Naive thymus-derived CD4-positive, alpha-beta T cell (primary cell): ENCODE data around the gene HECTD2. TPM values are rescaled to one million over a fixed set of nuclear protein-coding genes. Genes with fewer than 3 reads are reported as not detected.

ENCODE experiments used
- ATAC-seq: fragments of 150-1000 bp; cut with Tn5 transposase; 2 replicates; pipeline ENCODE4 v1.10.0; 2021; ENCODE audit warnings: mild to moderate bottlenecking, moderate library complexity
- CTCF ChIA-PET: fragments of 350-600 bp; sonication (Branson Sonifier 250); formaldehyde crosslinking; loops from one replicate; lab custom pipeline; 2021; ENCODE audit warnings: antibody characterized with exemption; lab: Charles Lee
- POLR2A ChIA-PET: fragments of 350-600 bp; sonication (Branson Sonifier 250); formaldehyde crosslinking; loops from one replicate; lab custom pipeline; 2021; ENCODE audit warnings: antibody characterized with exemption, inconsistent platforms; lab: Charles Lee
- DNase-seq, 9 donors: peaks; one replicate each; pipeline versions ENCODE4 v3.0.0 to v3.0.0-alpha.2; 2020 to 2022; ENCODE audit warnings: mixed read lengths in 1 of 9
- H3K27ac ChIP-seq: one replicate; pipeline ENCODE4 v1.7.0; 2013; ENCODE audit warnings: mild to moderate bottlenecking, low read depth, low read length, moderate library complexity
- H3K27me3 ChIP-seq, 2 donors: one replicate each; pipeline ENCODE4 v1.7.0; 2013; ENCODE audit warnings: low read length in 2 of 2, mild to moderate bottlenecking in 2 of 2, moderate library complexity in 2 of 2; ENCODE audit not compliant: control insufficient read depth in 2 of 2, insufficient read depth in 2 of 2
- H3K36me3 ChIP-seq, 3 experiments: 1 replicate in 2 of 3; 2 replicates in 1 of 3; pipeline ENCODE4 v1.7.0; 2013; ENCODE audit warnings: low read length in 3 of 3, mild to moderate bottlenecking in 3 of 3, moderate library complexity in 1 of 3; ENCODE audit not compliant: insufficient read depth in 3 of 3, control insufficient read depth in 2 of 3
- H3K4me1 ChIP-seq, 2 donors: one replicate each; pipeline ENCODE4 v1.7.0; 2013; ENCODE audit warnings: low read length in 2 of 2, mild to moderate bottlenecking in 2 of 2, moderate library complexity in 1 of 2; ENCODE audit not compliant: control insufficient read depth in 2 of 2, insufficient read depth in 2 of 2
- H3K4me3 ChIP-seq: 2 replicates; pipeline ENCODE4 v1.7.0; 2013; ENCODE audit warnings: mild to moderate bottlenecking, low read length
- H3K9me3 ChIP-seq, 3 experiments: 1 replicate in 2 of 3; 2 replicates in 1 of 3; pipeline ENCODE4 v1.7.0; 2013; ENCODE audit warnings: low read length in 3 of 3; ENCODE audit not compliant: control insufficient read depth in 2 of 3
- H3K27ac Mint-ChIP-seq, 9 donors: one replicate each; pipeline ENCODE4 v1.8.0; 2020 to 2022; ENCODE audit warnings: mixed read lengths in 9 of 9, mild to moderate bottlenecking in 8 of 9, moderate library complexity in 5 of 9, inconsistent platforms in 2 of 9
- H3K27me3 Mint-ChIP-seq, 5 donors: one replicate each; pipeline ENCODE4 v1.8.0; 2021 to 2022; ENCODE audit warnings: mixed read lengths in 5 of 5, mild to moderate bottlenecking in 1 of 5
- H3K36me3 Mint-ChIP-seq, 5 donors: one replicate each; pipeline ENCODE4 v1.8.0; 2020 to 2022; ENCODE audit warnings: mixed read lengths in 5 of 5, mild to moderate bottlenecking in 3 of 5, inconsistent platforms in 1 of 5
- H3K4me1 Mint-ChIP-seq, 7 donors: one replicate each; pipeline ENCODE4 v1.8.0; 2020 to 2022; ENCODE audit warnings: mixed read lengths in 7 of 7, mild to moderate bottlenecking in 3 of 7, inconsistent platforms in 1 of 7
- H3K4me3 Mint-ChIP-seq, 10 donors: one replicate each; pipeline ENCODE4 v1.8.0; 2020 to 2022; ENCODE audit warnings: mild to moderate bottlenecking in 10 of 10, mixed read lengths in 10 of 10, moderate library complexity in 6 of 10, inconsistent platforms in 2 of 10
- H3K9me3 Mint-ChIP-seq, 11 donors: one replicate each; pipeline ENCODE4 v1.8.0; 2020 to 2022; ENCODE audit warnings: mixed read lengths in 11 of 11, mild to moderate bottlenecking in 4 of 11, inconsistent platforms in 1 of 11, moderate library complexity in 1 of 11
- intact Hi-C, 2 donors: fragments of 100-400 bp; cut with micrococcal nuclease; formaldehyde crosslinking; loops; one replicate each; pipeline ENCODE4 v1.15.1; 2023
- polyA plus RNA-seq, 2 donors: library from polyadenylated mRNA; unstranded; fragments of 300-500 nt; fragmentation: Illumina TruSeq; gene quantifications; one replicate each; pipeline ENCODE4 v1.2.3, GENCODE V29; 2021
- total RNA-seq, 6 experiments: library from RNA in 5 of 6; stranded (reverse) in 5 of 6; gene quantifications; 1 replicate in 5 of 6; 2 replicates in 1 of 6; pipeline ENCODE4 v1.2.3 and lab custom pipeline; 2021 to 2026

HECTD2 gene
- total and polyA plus RNA-seq, 7 experiments from 2014 or later = 0.62 to 4.6 (median 1.5) TPM

GRCh38 chr10:91536111-91536510 is 126.0 kb downstream of the HECTD2 start:
- Mint-ChIP-seq H3K27ac (no peak overlapping the region), H3K9me3 (peaks cover 0 to 12% (median 2%) of the 10 kb centered on the region in 11 donors), H3K27me3 (peaks cover 0 to 13% (median 8%) of the 10 kb centered on the region in 5 donors), H3K4me3 (no peak overlapping the region), H3K4me1 (no peaks in the 10 kb centered on the region), H3K36me3 (peaks cover 0 to 3% (median 0%) of the 10 kb centered on the region in 5 donors)
- Histone ChIP-seq H3K9me3 (no peaks in the 10 kb centered on the region), H3K27me3 (no peaks in the 10 kb centered on the region), H3K36me3 (no peaks in the 10 kb centered on the region), H3K4me1 (no peaks in the 10 kb centered on the region), H3K27ac (no peak overlapping the region), H3K4me3 (no peak overlapping the region)
- ChIA-PET CTCF (no interaction called here), POLR2A (no interaction called here)
- intact Hi-C loops = no loop called here
- ATAC-seq = no peak
- no peak for DNase-seq

- Histone ChIP-seq H3K4me3 (no peak overlapping the region), H3K9me3 (no peaks in the 10 kb centered on the region), H3K27me3 (no peaks in the 10 kb centered on the region), H3K27ac (no peak overlapping the region), H3K36me3 (no peaks in the 10 kb centered on the region), H3K4me1 (no peaks in the 10 kb centered on the region)
- H3K9me3 Mint-ChIP-seq = peaks cover 0 to 12% (median 2%) of the 10 kb centered on the region in 11 donors
- H3K36me3 Mint-ChIP-seq = peaks cover 0 to 3% (median 0%) of the 10 kb centered on the region in 5 donors
- DNase-seq (no peak), ATAC-seq (no peak)
- H3K4me1 Mint-ChIP-seq = no peaks in the 10 kb centered on the region
- no peak overlapping the region for H3K4me3 Mint-ChIP-seq
- no peak overlapping the region for H3K27ac Mint-ChIP-seq
- ChIA-PET POLR2A (no interaction called here), CTCF (no interaction called here)
- H3K27me3 Mint-ChIP-seq = peaks cover 0 to 12% (median 6%) of the 10 kb centered on the region in 5 donors
- intact Hi-C loops = no loop called here
Observed at GRCh38 chr10:91536733-91537132, 126.6 kb downstream of the HECTD2 start.

DNA sequence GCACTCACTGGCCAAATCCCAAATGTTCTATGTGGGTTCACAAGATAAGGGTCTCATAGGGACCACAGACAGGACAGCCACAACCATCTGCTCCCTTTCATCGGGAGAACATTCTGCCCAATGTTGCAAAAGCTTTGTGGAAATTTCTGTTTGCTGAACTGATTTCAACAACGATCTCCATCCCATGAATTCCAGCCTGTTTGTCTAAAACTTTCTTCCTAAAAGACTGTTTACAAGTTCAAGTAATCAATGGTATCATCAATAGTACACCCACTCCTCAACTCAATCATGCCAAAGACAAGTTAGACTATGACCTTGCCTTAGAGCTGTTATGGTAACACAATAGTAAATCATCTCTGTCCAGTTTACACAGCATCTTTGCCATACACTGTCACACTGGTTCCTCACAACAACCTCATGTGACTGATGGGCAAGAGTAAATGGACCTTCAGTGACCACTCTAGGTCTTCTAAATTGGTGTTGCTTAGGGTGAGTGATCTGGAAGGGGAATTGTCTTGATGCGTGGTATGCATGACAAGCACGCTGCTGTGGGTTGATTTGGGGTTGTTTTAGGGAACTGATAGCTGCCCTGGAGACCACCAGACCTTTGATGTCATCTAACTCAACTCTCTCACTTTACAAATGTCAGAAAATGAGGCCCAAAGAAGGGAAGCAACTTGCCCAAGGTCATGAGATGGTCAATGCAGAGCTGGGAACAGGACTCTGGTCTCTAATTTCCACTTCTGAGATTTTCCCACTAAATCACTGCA is 127.7 kb downstream of the HECTD2 start:
- H3K9me3 Mint-ChIP-seq = peaks cover 0 to 10% (median 2%) of the 10 kb centered on the region in 11 donors
- H3K27ac Mint-ChIP-seq = no peak overlapping the region
- ATAC-seq = no peak
- POLR2A ChIA-PET = no interaction called here
- CTCF ChIA-PET = no interaction called here
- Histone ChIP-seq H3K4me1 (no peaks in the 10 kb centered on the region), H3K9me3 (no peaks in the 10 kb centered on the region), H3K4me3 (no peak overlapping the region), H3K27me3 (no peaks in the 10 kb centered on the region), H3K36me3 (no peaks in the 10 kb centered on the region), H3K27ac (no peak overlapping the region)
- H3K27me3 Mint-ChIP-seq = peaks cover 0 to 15% (median 10%) of the 10 kb centered on the region in 5 donors
- H3K4me3 Mint-ChIP-seq = no peak overlapping the region
- intact Hi-C loops = no loop called here
- peaks cover 0 to 3% (median 0%) of the 10 kb centered on the region in 5 donors for H3K36me3 Mint-ChIP-seq
- H3K4me1 Mint-ChIP-seq = no peaks in the 10 kb centered on the region
- DNase-seq = no peak

DNA sequence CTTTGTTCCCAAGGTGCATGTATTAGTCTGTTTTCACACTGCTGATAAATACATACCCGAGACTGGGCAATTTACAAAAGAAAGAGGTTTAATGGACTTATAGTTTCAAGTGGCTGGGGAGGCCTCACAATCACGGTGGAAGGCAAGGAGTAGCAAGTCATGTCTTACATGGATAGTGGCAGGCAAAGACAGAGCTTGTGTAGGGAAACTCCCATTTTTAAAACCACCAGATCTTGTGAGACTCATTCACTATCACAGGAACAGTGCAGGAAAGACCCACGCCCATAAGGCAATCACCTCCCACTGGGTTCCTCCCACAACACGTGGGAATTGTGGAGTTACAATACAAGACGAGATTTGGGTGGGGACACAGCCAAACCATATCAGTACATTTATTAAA is 129.8 kb downstream of the HECTD2 start:
- H3K27me3 ChIP-seq = no peaks in the 10 kb centered on the region
- Mint-ChIP-seq H3K27me3 (peaks cover 2 to 15% (median 11%) of the 10 kb centered on the region in 5 donors), H3K9me3 (peaks cover 0 to 10% (median 2%) of the 10 kb centered on the region in 11 donors), H3K36me3 (peaks cover 0 to 3% (median 0%) of the 10 kb centered on the region in 5 donors), H3K27ac (no peak overlapping the region), H3K4me1 (no peaks in the 10 kb centered on the region), H3K4me3 (no peak overlapping the region)
- H3K4me1 ChIP-seq = no peaks in the 10 kb centered on the region
- no peak overlapping the region for H3K4me3 ChIP-seq
- ATAC-seq = no peak
- ChIA-PET CTCF (no interaction called here), POLR2A (no interaction called here)
- intact Hi-C loops = no loop called here
- DNase-seq = no peak
- H3K36me3 ChIP-seq = no peaks in the 10 kb centered on the region
- H3K27ac ChIP-seq = no peak overlapping the region
- no peaks in the 10 kb centered on the region for H3K9me3 ChIP-seq

- Mint-ChIP-seq H3K4me1 (no peaks in the 10 kb centered on the region), H3K4me3 (no peak overlapping the region), H3K27ac (no peak overlapping the region), H3K9me3 (peaks cover 0 to 10% (median 2%) of the 10 kb centered on the region in 11 donors), H3K36me3 (peaks cover 0 to 3% (median 0%) of the 10 kb centered on the region in 5 donors), H3K27me3 (peaks cover 3 to 15% (median 11%) of the 10 kb centered on the region in 5 donors)
- Histone ChIP-seq H3K36me3 (no peaks in the 10 kb centered on the region), H3K4me1 (no peaks in the 10 kb centered on the region), H3K27me3 (no peaks in the 10 kb centered on the region), H3K9me3 (no peaks in the 10 kb centered on the region), H3K27ac (no peak overlapping the region), H3K4me3 (no peak overlapping the region)
- DNase-seq (no peak), ATAC-seq (no peak)
- ChIA-PET POLR2A (no interaction called here), CTCF (no interaction called here)
- intact Hi-C loops = no loop called here
Observed at GRCh38 chr10:91540733-91541132, 130.6 kb downstream of the HECTD2 start.

- Mint-ChIP-seq H3K27me3 (peaks cover 3 to 20% (median 9%) of the 10 kb centered on the region in 5 donors), H3K4me3 (no peak overlapping the region), H3K9me3 (peaks cover 0 to 9% (median 2%) of the 10 kb centered on the region in 11 donors), H3K36me3 (peaks cover 0 to 3% (median 0%) of the 10 kb centered on the region in 5 donors), H3K27ac (no peak overlapping the region), H3K4me1 (no peaks in the 10 kb centered on the region)
- no peaks in the 10 kb centered on the region for H3K36me3 ChIP-seq
- ChIA-PET POLR2A (no interaction called here), CTCF (no interaction called here)
- H3K9me3 ChIP-seq = no peaks in the 10 kb centered on the region
- intact Hi-C loops = no loop called here
- ATAC-seq (no peak), DNase-seq (no peak)
- no peaks in the 10 kb centered on the region for H3K27me3 ChIP-seq
- H3K27ac ChIP-seq = no peak overlapping the region
- H3K4me3 ChIP-seq = no peak overlapping the region
- no peaks in the 10 kb centered on the region for H3K4me1 ChIP-seq
Observed at GRCh38 chr10:91541481-91541880, 131.3 kb downstream of the HECTD2 start.

DNA sequence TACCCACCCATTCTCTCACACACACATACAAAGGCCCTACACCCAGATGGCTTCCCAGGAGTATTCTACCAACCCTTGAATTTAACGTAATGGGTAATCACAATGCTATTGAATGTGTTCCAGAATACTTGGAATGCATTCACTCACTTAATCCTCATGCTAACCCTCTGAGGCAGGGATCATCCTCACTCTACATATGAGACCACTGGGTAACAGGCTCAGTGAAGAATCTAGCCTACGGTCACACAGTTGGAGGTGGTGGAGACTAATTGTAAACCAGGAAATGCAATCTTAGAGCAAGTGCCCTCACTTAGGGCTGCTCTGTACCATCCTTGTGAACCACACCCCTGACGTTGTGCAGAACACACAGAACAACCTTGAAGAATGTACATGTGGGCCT is 135.2 kb downstream of the HECTD2 start:
- Mint-ChIP-seq H3K4me3 (no peak overlapping the region), H3K27me3 (peaks cover 5 to 14% (median 6%) of the 10 kb centered on the region in 5 donors), H3K36me3 (no peaks in the 10 kb centered on the region), H3K27ac (no peak overlapping the region), H3K9me3 (peaks cover 0 to 2% (median 0%) of the 10 kb centered on the region in 11 donors), H3K4me1 (no peaks in the 10 kb centered on the region)
- Histone ChIP-seq H3K9me3 (no peaks in the 10 kb centered on the region), H3K27me3 (no peaks in the 10 kb centered on the region), H3K4me1 (no peaks in the 10 kb centered on the region), H3K27ac (no peak overlapping the region), H3K4me3 (no peak overlapping the region), H3K36me3 (no peaks in the 10 kb centered on the region)
- intact Hi-C loops = no loop called here
- CTCF ChIA-PET = no interaction called here
- DNase-seq (no peak), ATAC-seq (no peak)
- POLR2A ChIA-PET = no interaction called here
